ENCODE data around the gene ZFP2. TPM values are rescaled to one million over a fixed set of nuclear protein-coding genes. Genes with fewer than 3 reads are reported as not detected.
"Not testable (repeated sequence)": the region's sequence is repeated elsewhere in the genome, so short reads cannot be mapped to it uniquely, and the experiment has no call there.

Gene ZFP2
- total RNA-seq, 2 experiments from 2014 or later = 0.36 to 0.49 TPM

DNA sequence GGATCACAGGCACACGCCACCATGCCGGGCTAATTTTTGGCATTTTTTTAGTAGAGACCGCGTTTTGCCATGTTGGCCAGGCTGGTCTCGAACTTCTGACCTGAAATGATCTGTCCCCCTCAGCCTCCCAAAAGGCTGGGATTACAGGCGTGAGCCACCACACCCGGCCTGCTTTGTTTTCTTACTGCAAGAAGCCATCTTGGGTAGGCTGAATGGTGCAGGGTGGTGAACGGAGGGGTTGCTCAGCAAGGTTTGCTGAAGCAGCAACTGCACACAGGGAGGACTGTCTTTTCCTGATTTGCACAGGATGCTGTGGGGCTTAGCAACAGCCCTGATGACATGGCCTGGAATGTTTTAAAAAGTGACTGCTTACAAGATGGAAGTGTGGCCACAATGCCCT is 25.3 kb upstream of the ZFP2 start:
- Histone ChIP-seq H3K4me3 (ENCODE audit: low read length) (no peak overlapping the region), H3K36me3 (ENCODE audit: insufficient read depth, low read length) (peaks cover 83% of the 10 kb centered on the region), H3K9me3 (ENCODE audit: control insufficient read depth in 1 of 2, insufficient read depth in 1 of 2, low read length in 2 of 2) (peaks cover 43 to 52% of the 10 kb centered on the region in 2 experiments), H3K27me3 (ENCODE audit: control insufficient read depth in 1 of 2, insufficient read depth in 2 of 2, low read length in 2 of 2) (no peaks in the 10 kb centered on the region), H3K4me1 (ENCODE audit: insufficient read depth, low read length) (no peaks in the 10 kb centered on the region), H3K27ac (ENCODE audit: low read depth in 1 of 2, low read length in 2 of 2) (no peak overlapping the region)
- TF ChIP-seq CTCF (IDR thresholded peaks at IDR 0.05) = no peak
- POLR2A ChIA-PET = no interaction called here
- H3K36me3 Mint-ChIP-seq (ENCODE audit: low read depth) = peaks cover 100% of the 10 kb centered on the region
- H3K4me1 Mint-ChIP-seq (ENCODE audit: low read depth) = peaks cover 8% of the 10 kb centered on the region
- H3K4me3 Mint-ChIP-seq = no peak overlapping the region
- intact Hi-C loops (cut with DNase I, micrococcal nuclease) = no loop called here
- peaks cover 33% of the 10 kb centered on the region for H3K9me3 Mint-ChIP-seq
- no peak overlapping the region for H3K27ac Mint-ChIP-seq
- H3K27me3 Mint-ChIP-seq = no peaks in the 10 kb centered on the region
- CTCF ChIA-PET = no interaction called here
- no peak for ATAC-seq (ENCODE audit: poor library complexity)
- DNase-seq = no peak

DNA sequence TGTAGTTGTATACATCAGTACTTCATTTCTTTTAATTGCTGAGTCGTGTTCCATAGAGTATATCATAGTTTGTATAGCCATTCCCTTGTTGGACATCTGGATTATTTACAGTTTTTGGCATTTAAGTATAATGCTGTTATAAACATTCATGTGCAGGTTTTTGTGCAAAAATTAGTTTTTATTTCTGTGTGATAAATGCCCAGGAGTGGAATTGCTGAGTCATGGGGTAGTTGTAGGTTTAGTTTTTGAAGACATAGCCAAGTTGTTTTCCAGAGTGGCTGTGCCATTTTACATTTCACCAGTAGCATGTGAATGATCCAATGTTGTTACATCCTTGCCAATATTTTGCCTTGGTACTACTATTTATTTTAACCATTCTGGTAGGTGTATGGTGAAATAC is 23.4 kb upstream of the ZFP2 start:
- POLR2A ChIA-PET = no interaction called here
- H3K36me3 Mint-ChIP-seq (ENCODE audit: low read depth) = peaks cover 100% of the 10 kb centered on the region
- intact Hi-C loops (cut with DNase I, micrococcal nuclease) = no loop called here
- no peak for TF ChIP-seq CTCF (IDR thresholded peaks at IDR 0.05)
- Histone ChIP-seq H3K4me1 (ENCODE audit: insufficient read depth, low read length) (no peaks in the 10 kb centered on the region), H3K27me3 (ENCODE audit: control insufficient read depth in 1 of 2, insufficient read depth in 2 of 2, low read length in 2 of 2) (no peaks in the 10 kb centered on the region), H3K36me3 (ENCODE audit: insufficient read depth, low read length) (peaks cover 83% of the 10 kb centered on the region), H3K9me3 (ENCODE audit: control insufficient read depth in 1 of 2, insufficient read depth in 1 of 2, low read length in 2 of 2) (peaks cover 60 to 71% of the 10 kb centered on the region in 2 experiments), H3K4me3 (ENCODE audit: low read length) (no peak overlapping the region), H3K27ac (ENCODE audit: low read depth in 1 of 2, low read length in 2 of 2) (no peak overlapping the region)
- no peak overlapping the region for H3K4me3 Mint-ChIP-seq
- DNase-seq (no peak), ATAC-seq (ENCODE audit: poor library complexity) (no peak)
- H3K27me3 Mint-ChIP-seq = no peaks in the 10 kb centered on the region
- CTCF ChIA-PET = no interaction called here
- peaks cover 8% of the 10 kb centered on the region for H3K4me1 Mint-ChIP-seq (ENCODE audit: low read depth)
- H3K9me3 Mint-ChIP-seq = peaks cover 37% of the 10 kb centered on the region
- no peak overlapping the region for H3K27ac Mint-ChIP-seq

DNA sequence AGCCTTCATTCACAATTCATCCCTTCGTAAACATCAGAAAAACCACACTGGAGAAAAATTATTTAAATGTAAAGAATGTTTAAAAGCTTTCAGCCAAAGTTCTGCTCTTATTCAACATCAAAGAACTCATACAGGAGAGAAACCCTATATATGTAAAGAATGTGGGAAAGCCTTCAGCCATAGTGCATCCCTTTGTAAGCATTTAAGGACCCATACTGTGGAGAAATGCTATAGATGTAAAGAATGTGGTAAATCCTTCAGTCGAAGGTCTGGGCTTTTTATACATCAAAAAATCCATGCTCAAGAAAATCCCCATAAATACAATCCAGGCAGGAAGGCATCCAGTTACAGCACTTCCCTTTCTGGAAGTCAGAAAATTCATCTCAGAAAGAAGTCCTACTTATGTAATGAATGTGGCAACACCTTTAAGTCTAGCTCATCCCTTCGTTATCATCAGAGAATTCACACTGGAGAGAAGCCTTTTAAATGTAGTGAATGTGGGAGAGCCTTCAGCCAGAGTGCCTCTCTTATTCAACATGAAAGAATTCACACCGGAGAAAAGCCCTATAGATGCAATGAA is 12.5 kb upstream of the ZFP2 start:
- H3K9me3 Mint-ChIP-seq = peaks cover 16% of the 10 kb centered on the region
- H3K27me3 Mint-ChIP-seq; POLR2A ChIA-PET; H3K27ac Mint-ChIP-seq; H3K27ac ChIP-seq (ENCODE audit: low read depth in 1 of 2, low read length in 2 of 2); intact Hi-C loops (cut with DNase I, micrococcal nuclease); CTCF ChIA-PET; H3K4me1 ChIP-seq (ENCODE audit: insufficient read depth, low read length); H3K4me1 Mint-ChIP-seq (ENCODE audit: low read depth); H3K4me3 Mint-ChIP-seq; H3K27me3 ChIP-seq (ENCODE audit: control insufficient read depth in 1 of 2, insufficient read depth in 2 of 2, low read length in 2 of 2); H3K4me3 ChIP-seq (ENCODE audit: low read length); DNase-seq; ATAC-seq (ENCODE audit: poor library complexity): not testable (repeated sequence)
- Histone ChIP-seq H3K36me3 (ENCODE audit: insufficient read depth, low read length) (peaks cover 58% of the 10 kb centered on the region), H3K9me3 (ENCODE audit: control insufficient read depth in 1 of 2, insufficient read depth in 1 of 2, low read length in 2 of 2) (peaks cover 39 to 97% of the 10 kb centered on the region in 2 experiments)
- H3K36me3 Mint-ChIP-seq (ENCODE audit: low read depth) = peaks cover 95% of the 10 kb centered on the region

GRCh38 chr5:178883815-178884430 is 11.8 kb upstream of the ZFP2 start:
- intact Hi-C loops (cut with DNase I, micrococcal nuclease) = no loop called here
- Histone ChIP-seq H3K36me3 (ENCODE audit: insufficient read depth, low read length) (peaks cover 58% of the 10 kb centered on the region), H3K4me1 (ENCODE audit: insufficient read depth, low read length) (no peaks in the 10 kb centered on the region), H3K27ac (ENCODE audit: low read depth in 1 of 2, low read length in 2 of 2) (no peak overlapping the region), H3K27me3 (ENCODE audit: control insufficient read depth in 1 of 2, insufficient read depth in 2 of 2, low read length in 2 of 2) (no peaks in the 10 kb centered on the region), H3K4me3 (ENCODE audit: low read length) (no peak overlapping the region), H3K9me3 (ENCODE audit: control insufficient read depth in 1 of 2, insufficient read depth in 1 of 2, low read length in 2 of 2) (peaks cover 33 to 94% of the 10 kb centered on the region in 2 experiments)
- DNase-seq (no peak), ATAC-seq (ENCODE audit: poor library complexity) (no peak)
- peaks cover 95% of the 10 kb centered on the region for H3K36me3 Mint-ChIP-seq (ENCODE audit: low read depth)
- ChIA-PET CTCF (no interaction called here), POLR2A (no interaction called here)
- H3K9me3 Mint-ChIP-seq = peaks cover 19% of the 10 kb centered on the region
- no peaks in the 10 kb centered on the region for H3K27me3 Mint-ChIP-seq
- TF ChIP-seq CTCF (IDR thresholded peaks at IDR 0.05) = no peak
- no peak overlapping the region for H3K4me3 Mint-ChIP-seq
- no peaks in the 10 kb centered on the region for H3K4me1 Mint-ChIP-seq (ENCODE audit: low read depth)
- no peak overlapping the region for H3K27ac Mint-ChIP-seq
